HPDE6-E6E7 (cell line): ENCODE measurements around the gene KCNJ1.

Experiments used
- DNase-seq: peaks from one replicate; pipeline ENCODE4 v3.0.0; 2011; ENCODE audit warnings: missing footprints; ENCODE audit errors: extremely low spot score

Gene KCNJ1

DNA sequence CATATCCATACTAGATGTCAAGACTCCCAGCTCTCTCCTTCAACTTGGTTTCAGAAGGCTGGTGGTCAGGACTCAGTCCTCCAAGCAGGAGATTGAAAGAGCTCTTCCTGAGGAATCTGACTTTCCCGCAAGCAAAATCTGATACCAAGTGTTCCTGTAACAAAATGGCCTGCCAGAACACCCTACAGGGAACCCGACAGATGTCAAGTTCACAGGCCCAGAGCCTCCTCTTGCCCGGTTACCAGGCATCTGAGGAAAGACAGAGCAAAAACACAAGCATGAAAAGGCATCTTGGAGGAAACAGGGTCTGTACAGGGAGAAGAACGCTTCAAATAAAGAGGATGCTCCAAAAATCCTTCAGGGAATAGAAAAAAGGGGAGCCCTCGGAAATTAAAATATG is 15.4 kb upstream of the KCNJ1 start:
- DNase-seq = no peak

DNA sequence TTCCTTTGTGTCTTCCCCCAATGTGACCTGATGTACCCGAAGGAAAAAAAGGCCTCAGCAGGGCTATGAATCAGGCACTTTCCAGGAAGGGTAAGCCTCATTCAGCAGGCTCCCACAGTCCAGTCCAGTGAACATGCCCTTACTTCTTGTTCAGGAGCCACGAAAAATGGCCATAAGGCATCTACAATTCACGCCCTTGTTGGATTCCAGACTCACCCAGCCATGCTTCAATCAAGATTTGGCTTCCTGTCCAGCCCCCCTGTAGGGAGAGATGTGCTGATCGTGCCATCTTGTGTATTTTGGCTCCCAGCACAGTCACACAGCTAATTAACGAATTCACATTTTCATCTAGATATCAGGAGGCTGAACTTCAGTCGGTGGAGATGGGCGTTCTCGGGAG is 14.1 kb upstream of the KCNJ1 start:
- no peak for DNase-seq

DNA sequence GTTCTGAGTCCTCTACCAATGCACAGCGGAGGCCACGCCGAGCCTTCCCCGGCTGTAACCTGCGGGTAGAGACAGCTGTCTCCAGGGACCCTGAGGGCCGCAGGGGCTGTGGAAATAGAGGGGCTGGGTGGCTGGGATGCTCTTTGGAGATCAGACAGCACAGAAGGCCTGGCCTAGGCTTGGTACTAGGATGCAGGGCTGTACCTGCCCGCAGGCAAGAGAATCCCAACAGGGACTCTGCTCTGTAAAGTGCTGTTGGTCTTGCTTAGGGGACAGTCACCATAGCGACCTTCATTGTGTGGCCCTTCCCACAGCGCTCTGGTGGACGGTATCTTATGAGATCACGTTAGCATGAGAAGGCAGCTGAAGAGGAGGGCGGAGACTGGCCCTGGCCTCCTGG is 12.7 kb upstream of the KCNJ1 start:
- no peak for DNase-seq

DNA sequence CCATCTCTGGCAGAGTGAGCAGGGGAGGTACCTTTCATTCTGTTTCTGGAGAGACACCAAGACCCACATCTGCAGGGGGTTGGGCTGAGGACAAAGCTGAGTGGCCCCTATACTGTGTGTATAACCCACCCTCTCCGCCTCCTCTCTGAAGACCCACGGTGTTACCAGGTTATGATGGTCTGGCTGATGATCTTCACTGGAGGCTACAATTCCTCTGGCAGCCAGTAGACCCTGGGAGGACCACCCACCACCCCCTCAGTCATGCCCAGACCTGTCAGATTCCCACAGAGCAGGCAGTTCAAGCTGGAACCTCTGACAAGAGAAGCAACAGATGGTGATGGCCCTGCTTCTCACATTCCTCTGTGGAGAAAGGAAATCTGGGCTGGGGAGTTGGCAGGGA is 11.4 kb upstream of the KCNJ1 start:
- DNase-seq = no peak

DNA sequence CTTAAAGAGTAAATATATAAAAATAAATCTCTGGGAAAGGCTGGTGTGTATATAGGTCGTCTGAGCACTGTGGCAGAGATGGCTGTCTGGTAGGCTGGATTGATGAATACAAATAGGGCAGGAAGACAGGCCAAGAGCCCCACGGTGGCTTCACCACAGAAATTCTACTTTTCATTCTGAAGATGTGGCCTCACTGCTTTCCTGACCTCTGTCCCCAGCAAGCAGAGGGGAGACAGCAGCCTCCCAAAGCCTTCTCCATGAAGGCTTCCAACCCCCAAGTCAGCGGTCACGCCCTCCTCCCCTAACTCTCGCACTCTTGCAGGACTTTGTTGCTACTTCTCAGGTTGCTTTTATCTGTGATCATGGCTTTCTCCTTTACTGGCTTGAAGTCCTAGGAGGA is 10.6 kb upstream of the KCNJ1 start:
- no peak for DNase-seq

DNA sequence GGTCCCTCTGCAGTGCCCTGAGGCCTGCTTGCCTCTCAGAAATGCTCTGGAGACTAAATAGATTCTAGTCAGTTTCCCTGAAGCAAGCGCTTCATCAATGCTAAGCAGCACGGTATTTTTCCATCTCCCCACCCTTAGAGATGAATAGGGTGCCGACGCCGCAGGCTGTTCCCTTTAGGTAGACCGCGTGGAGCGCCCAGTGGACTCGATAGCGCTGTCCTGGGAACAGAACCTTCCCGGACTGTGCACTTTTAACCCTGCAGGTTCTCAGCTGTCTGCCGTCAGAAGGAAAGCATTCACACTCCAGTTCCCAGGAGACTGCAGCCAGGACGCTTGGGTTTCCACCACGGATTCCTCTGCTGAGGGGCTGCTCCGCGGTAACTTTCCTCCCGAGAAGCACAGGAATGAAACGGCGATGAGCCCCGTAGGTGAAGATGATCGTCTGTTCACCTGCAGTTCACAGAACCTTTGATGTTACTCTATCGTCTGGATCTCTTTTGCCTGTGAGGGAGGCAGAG is 9.1 kb upstream of the KCNJ1 start:
- no peak for DNase-seq

DNA sequence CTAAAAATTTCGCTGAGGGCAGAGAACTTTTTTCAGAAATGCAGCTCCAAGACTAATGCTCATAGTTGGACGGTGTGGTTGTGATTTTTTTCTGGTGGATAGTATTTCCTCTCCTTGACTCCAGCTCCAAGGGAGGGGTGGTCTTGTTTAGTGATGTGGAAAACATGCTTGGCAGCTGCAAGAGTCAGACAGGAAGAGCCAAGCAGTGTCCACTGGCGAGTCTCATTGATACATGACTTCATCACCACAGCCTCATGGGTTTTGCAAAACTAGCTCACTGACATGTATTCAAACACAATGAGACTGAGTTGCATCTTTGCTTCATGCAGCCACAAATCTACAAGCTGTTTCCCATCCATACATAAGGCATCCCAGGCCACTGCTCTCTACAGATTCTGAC is 7.3 kb upstream of the KCNJ1 start:
- no peak for DNase-seq

DNA sequence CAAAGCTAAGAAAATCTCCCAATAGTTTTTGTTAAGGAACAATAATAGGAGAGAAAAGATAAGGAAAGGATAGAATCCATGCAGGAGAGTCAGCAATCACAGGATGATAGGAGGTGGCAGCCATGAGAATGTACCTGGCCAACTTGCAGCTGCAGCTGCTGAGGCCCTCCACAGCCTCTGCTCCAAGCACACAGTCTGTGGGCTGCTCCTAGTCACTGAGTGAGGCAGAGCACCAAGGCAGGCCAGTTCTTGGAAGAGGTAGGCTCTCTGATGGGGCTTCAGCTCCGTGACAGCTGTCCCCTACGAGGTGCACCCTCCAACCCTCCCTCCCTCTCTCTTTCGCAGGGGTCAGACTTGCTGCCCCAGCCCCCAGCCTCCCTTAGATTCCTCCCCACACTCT is 5.5 kb upstream of the KCNJ1 start:
- no peak for DNase-seq

DNA sequence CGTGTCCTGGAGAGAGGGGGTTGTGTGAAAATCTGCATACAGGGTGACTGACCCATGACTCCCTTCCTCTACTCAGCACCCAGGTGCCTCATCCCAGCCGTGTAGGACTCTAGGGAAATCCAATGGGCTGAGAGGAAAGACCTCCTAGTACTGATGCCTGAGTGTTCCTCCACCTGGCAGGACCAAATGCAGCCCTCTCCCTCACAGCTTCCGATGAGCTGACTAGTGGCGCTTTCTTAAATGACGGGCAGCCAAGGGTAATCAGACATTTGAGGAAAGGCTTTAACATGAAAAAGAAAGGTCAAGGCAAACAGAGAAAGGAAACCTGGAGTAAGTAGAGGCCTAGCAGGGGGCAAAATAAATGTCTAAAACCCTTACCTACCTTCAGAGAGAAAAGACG is 5.0 kb upstream of the KCNJ1 start:
- no peak for DNase-seq

DNA sequence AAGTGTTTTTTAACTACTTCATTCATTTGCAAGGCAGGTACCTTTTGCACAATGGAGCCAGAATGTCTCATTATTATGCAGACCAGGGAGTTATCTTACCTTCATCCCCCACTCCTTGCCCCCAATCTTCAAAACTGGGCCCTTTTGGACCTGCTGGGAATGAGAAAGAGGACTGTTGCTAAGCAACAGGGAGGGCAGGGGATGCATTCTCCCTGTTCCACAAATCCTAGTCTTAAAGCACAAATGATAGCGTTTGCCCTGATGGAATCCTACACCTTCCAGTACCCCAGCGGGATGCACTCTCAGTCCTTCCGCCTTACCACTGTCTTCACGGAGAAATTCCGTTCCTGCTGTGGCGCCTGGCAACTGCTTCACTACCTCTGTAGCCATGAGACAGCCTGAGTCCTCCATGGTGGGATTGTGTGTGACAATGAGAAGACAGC is 4.1 kb upstream of the KCNJ1 start:
- no peak for DNase-seq

DNA sequence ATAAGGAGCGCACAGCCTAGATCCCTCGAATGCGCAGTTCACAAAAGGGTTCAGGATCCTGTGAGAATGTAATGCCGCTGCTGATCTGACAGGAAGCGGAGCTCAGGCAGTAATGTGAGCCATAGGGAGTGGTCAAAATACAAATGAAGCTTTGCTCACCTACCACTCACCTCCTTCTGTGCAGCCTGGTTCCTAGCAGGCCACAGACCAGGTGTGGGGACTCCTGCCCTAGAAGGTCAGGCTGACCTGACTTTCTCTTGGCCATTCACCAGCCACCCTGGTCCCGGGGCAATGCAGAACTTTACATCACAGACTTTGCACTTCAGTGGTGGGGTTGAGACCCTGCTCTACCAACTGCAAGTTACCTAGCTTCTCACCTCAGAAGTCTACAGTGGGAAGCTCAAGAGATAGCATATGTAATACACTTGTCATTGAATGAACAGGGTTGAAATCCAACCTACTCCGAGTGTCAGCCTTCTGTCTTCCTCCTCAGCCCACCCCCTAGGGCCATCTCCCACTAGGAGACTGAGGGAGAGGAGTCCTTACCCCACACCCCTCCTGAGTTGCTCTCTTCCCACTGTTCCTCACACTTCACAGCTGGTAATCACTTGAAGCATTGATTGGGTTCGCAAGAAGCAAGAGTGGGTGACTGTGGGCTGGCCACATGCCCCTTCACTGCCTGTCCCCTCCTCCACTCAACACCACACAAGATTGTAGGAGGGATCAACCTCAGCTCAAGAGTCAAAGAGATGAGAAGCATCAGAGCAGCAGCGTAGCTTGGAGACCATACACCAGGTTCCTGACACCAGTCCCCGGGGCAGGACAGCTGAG is 2.0 kb upstream of the KCNJ1 start:
- DNase-seq = no peak

DNA sequence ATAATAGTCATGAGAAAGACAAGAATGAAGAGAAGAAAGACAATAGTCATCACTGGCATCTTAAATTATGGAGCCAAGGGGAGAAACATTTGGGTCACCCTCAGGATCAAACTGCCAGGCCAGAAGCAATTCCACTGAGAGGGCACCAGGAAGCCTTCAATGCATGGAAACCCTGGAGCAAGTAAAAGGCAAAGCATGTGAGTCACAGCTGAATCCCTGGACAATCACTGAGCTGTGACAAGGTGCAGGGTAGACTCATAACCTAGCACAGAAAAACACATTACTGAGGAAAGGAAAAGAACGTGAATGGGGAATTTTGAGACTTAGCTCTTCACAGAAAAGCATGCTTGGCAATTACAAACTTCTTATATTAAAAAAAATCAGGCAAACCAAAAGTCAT is 1.6 kb downstream of the KCNJ1 start:
- no peak for DNase-seq

DNA sequence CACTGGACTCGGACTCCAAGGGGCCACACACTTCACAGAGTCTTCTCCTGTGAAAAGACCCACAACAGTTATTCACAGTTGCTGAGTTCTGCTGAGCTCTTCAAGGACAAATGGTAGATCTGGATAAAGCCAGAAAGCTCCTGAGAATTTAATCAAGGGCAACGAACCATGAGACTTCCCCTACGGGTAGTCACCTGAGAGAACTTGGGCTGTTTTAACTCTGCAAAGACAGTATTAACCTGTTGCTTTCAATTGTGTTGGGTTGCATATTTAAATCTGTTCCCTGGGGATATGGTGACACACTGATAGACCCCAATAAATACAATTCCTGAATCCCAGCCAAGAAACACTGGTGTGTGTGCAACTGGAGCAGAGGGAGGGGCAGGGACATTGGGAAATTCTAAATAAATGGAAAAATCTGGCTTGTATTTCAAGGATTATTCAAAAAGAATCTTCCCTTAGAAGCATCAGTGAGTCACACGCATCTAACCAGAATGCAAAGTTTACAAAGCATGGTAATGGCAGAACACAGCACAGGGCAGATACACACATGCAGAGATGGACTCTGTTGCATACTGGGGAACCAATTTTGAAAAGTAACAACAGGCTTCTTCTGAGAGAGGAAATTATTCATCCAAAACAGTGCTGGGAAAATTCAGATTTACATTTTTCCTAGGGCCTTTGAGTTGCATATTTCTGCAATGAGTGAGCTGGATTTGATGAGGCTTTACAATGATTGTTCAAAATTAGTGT is 4.0 kb downstream of the KCNJ1 start:
- DNase-seq = no peak

DNA sequence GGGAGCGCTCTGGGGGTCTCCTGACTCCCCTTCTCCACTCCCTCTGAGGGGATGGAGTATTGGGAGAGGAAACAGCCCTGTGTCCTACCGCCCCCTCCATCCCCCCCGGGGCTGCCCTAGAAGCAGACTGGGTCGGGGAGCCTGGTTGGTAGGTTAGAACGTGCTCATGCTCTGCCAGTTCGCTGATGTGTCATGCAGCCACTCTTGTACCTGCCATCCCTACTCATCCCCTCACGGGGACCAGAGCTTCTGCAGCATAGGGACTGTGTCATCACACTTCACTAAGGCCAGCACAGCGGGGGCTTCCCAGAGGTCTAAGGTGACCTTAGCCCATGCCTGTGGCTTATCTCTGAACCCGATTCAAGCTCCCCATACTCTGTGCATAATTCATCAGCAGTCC is 4.7 kb downstream of the KCNJ1 start:
- DNase-seq = no peak

DNA sequence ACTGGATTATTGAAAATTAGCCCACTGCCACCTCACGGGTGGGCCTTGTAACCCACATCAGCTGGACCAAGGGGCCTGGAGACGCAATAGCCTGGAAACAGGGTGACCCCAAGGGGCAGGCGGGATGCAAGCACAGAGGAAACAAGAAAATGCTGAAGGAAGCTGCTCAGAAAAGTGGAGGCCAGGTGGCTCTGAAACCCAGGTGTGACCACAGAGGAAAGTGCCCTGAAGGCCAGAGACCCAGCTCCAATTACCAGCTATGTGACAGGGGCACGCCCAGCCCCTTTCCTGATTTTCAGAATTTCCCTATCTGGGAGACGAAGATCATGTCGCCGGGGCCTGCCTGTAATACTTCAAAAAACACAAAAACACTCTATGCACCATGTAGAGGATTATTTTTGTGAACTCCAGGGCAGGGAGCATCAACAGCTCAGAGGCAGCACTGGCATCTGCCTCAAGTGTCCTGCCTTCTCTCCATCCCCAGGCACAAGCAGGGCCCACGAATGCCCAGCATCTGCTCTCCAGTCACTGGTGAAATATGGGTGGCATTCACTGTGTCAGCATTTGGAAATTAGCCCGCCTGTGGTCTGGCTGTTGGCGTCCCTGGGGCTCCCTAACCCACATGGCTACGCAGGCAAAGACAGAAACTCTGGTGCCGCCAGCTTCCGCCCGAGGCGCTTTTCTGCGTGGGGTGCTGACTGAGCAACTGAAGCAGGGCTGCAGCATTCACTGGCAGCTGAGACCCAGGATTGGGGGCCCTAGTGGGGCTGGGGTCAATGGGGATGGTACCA is 6.3 kb downstream of the KCNJ1 start:
- DNase-seq = no peak

DNA sequence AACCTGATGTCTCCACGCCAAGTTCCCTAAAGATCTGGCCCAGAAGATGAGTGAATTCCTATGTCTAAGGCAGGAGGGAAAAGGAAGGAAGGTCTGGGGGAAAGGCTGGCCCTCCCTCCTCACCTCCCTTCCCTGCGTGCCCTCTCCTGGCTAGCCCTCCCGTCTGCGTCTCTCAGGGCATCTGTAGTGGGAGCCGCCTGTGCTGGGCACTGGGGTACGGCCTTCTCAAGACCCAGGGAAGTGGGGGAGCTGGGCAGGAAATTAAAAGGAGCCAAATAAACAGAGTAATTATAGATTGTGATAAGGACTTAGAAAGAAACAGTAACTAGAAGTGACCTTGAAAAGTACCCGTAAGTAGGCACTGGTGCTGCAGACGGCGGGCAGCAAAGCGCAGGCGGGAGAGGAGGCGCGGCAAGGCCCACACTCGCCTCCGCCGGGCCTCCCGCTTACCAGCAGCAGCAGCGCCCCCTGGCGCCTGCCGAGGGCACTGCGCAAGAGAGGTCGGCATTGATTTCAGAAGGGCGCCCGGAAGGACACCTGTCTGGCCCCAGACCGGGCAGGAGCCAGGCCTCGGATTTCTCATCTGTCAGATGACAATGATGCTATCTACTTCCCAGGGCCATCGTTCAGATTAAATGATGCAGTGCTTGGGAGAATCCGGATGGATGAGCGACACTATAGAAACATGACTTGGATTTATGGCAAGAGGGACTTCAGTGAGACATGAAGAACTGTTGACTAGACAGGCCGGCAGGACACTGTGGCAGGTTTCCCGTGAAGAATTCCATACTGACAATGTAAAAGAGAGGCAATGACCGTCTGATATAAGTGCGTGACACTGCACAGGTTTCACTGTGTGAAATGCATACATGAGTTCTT is 7.3 kb downstream of the KCNJ1 start:
- DNase-seq = peak; percentile 60

DNA sequence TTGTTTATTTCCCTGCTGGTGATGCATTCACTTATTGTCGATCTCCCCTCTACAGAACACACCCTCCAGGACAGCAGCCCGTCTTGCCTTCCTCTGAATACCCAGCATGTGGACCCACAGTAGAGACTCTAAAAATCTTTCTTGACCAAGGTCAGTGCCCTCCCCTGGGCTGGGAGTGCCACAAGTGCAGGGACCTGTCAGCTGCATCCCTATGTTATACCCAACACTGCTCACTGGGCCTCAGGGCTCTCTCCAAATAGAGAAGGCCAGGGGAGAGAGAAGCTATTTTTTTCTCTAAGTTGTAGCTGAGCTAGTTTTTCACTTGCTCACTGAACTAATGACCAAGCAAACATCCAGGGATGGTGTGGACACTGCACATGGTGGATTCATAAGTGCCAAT is 9.8 kb downstream of the KCNJ1 start:
- no peak for DNase-seq

DNA sequence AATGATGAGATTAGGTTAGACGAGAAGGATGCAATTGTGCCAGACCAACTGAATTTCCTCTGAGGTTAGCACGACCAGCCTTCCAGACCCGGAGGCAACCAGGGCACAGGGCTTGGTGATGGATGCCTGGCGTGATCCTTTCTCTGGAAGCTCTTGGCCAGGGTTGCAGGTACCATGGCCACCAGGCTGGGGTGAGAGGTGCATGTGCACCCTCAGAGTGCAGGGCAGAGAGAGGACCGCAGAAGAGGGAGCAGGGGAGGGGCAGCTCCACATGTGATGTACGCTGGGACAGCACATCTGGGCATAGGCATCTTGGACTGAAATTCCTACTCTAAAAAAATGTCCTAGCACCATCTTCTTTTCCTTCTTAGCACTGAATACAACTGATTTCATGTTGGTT is 10.9 kb downstream of the KCNJ1 start:
- DNase-seq = no peak

DNA sequence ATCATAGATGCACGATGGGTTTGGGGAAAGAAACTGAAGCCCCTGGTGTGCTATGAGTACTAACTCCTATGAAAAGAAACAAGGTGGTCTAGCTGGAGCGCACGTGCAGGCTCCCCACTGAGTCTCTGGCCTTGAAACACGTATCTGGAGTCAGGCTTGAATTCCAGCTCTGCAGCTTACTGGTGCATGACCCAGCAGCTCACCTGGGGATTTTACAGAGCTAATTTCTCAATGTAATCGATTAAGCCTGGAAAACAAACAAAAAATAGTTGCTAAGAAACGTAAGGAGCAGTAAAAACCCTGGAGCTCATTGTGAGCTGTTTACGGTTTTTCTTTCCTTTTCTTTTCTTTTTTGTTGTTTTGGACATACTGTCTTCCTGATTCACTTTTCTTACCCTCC is 12.3 kb downstream of the KCNJ1 start:
- DNase-seq = no peak

DNA sequence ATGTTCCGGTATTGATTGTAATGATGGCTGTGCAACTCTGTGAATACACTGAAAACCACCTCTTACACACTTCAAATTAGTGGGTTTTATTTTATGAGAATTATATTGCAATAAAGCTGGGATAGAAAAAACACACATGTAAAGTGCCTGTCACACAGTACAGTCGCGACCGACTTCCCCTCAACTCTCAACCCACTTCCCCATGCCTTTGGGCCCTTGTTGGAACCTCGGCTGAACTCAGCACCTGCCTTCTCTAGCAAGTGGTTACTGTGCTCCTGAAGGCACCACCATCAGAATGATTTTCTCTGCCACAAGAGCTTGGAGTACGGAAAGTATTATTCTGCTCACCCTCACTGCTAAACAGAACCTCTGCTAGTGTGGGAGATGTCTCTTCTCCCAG is 13.5 kb downstream of the KCNJ1 start:
- no peak for DNase-seq

DNA sequence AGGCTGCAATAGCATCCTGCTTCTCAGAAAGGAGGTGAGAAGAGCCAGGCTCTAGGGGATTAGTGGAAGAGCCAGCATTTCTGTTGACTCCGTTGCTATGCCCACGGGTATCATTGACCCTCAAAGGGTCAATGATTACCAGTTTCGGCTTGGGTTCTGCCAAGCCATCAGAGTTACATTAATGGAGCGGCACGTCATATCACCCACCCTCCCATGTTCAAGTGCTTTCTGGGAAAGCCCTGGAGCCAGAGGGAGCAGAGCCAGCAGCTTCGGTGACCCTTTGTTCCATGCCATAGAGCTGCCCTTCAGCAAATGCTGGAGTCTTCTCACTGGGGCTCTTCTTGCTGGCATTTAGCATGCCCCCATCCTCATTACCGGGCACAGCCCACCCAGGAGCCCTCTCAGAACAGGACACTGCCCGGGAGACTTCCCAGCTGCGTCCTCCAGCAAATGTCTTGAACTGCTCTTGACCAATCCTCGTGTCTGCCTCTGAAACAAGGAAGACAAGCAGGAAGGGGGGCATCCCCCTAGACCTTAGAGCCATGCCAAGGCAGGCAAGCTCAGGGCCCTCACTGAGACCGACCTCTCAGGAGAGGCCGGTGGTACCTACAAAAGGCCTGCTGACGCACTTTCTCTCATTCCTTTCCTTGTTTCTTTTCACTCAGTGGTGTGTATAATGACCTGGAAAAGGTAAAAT is 14.6 kb downstream of the KCNJ1 start:
- DNase-seq = no peak
